ENCODE results near the gene CLCN3. TPM values are rescaled to one million over a fixed set of nuclear protein-coding genes. Genes with fewer than 3 reads are reported as not detected.
"Not testable (repeated sequence)": the region's sequence is repeated elsewhere in the genome, so short reads cannot be mapped to it uniquely, and the experiment has no call there.

Gene CLCN3
- 15.9 and 19.6 TPM in 2 replicates for total RNA-seq (2014; rRNA removed; shearing (Covaris generic))

GRCh38 chr4:169619958-169620879 lies at the start of gene CLCN3:
Gene CLCN3 (plus strand): TSS chr4:169620578. CDS start chr4:169635929, 15,351 bp downstream.
- DNase-seq = peak; percentile 94
- Histone ChIP-seq H3K27me3 (ENCODE audit: control insufficient read depth, insufficient read depth, low read length) (no peaks in the 10 kb centered on the region), H3K4me3 (ENCODE audit: insufficient read depth, low read depth, low read length) (peak within 1 kb of the TSS; percentile 76), H3K36me3 (replicated peaks; ENCODE audit: control insufficient read depth, insufficient read depth, low read length) (no peaks in the 10 kb centered on the region)

- not testable (repeated sequence) for H3K36me3 ChIP-seq (replicated peaks; ENCODE audit: control insufficient read depth, insufficient read depth, low read length); DNase-seq; H3K4me3 ChIP-seq (ENCODE audit: insufficient read depth, low read depth, low read length); H3K27me3 ChIP-seq (ENCODE audit: control insufficient read depth, insufficient read depth, low read length)
These were observed 49.4 kb upstream of the CLCN3 start for GRCh38 chr4:169571012-169571411.

GRCh38 chr4:169571435-169571834 lies 48.9 kb upstream of the CLCN3 start:
- Histone ChIP-seq H3K27me3 (ENCODE audit: control insufficient read depth, insufficient read depth, low read length) (no peaks in the 10 kb centered on the region), H3K36me3 (replicated peaks; ENCODE audit: control insufficient read depth, insufficient read depth, low read length) (peaks cover 3% of the 10 kb centered on the region; the same call in 1 of the 2 replicates), H3K4me3 (ENCODE audit: insufficient read depth, low read depth, low read length) (no peak overlapping the region)
- DNase-seq = no peak

- Histone ChIP-seq H3K4me3 (ENCODE audit: insufficient read depth, low read depth, low read length) (no peak overlapping the region), H3K36me3 (replicated peaks; ENCODE audit: control insufficient read depth, insufficient read depth, low read length) (peaks cover 3% of the 10 kb centered on the region; the same call in 1 of the 2 replicates), H3K27me3 (ENCODE audit: control insufficient read depth, insufficient read depth, low read length) (no peaks in the 10 kb centered on the region)
- no peak for DNase-seq
These were observed 46.5 kb upstream of the CLCN3 start for GRCh38 chr4:169573889-169574288.

GRCh38 chr4:169582203-169582602 lies 38.2 kb upstream of the CLCN3 start:
- Histone ChIP-seq H3K4me3 (ENCODE audit: insufficient read depth, low read depth, low read length) (no peak overlapping the region), H3K27me3 (ENCODE audit: control insufficient read depth, insufficient read depth, low read length) (no peaks in the 10 kb centered on the region), H3K36me3 (replicated peaks; ENCODE audit: control insufficient read depth, insufficient read depth, low read length) (no peaks in the 10 kb centered on the region; the same call in 1 of the 2 replicates)
- DNase-seq = no peak

- no peak for DNase-seq
- no peaks in the 10 kb centered on the region; the same call in 1 of the 2 replicates for H3K36me3 ChIP-seq (replicated peaks; ENCODE audit: control insufficient read depth, insufficient read depth, low read length)
- H3K4me3 ChIP-seq (ENCODE audit: insufficient read depth, low read depth, low read length) = no peak overlapping the region
- H3K27me3 ChIP-seq (ENCODE audit: control insufficient read depth, insufficient read depth, low read length) = no peaks in the 10 kb centered on the region
These were observed 37.7 kb upstream of the CLCN3 start for GRCh38 chr4:169582706-169583105.

- Histone ChIP-seq H3K27me3 (ENCODE audit: control insufficient read depth, insufficient read depth, low read length) (no peaks in the 10 kb centered on the region), H3K36me3 (replicated peaks; ENCODE audit: control insufficient read depth, insufficient read depth, low read length) (no peaks in the 10 kb centered on the region; the same call in 1 of the 2 replicates), H3K4me3 (ENCODE audit: insufficient read depth, low read depth, low read length) (no peak overlapping the region)
- no peak for DNase-seq
These were observed 36.8 kb upstream of the CLCN3 start for GRCh38 chr4:169583563-169583962.

GRCh38 chr4:169593050-169593560 lies 27.3 kb upstream of the CLCN3 start:
- no peak overlapping the region for H3K4me3 ChIP-seq (ENCODE audit: insufficient read depth, low read depth, low read length)
- no peaks in the 10 kb centered on the region for H3K36me3 ChIP-seq (replicated peaks; ENCODE audit: control insufficient read depth, insufficient read depth, low read length)
- DNase-seq = no peak
- H3K27me3 ChIP-seq (ENCODE audit: control insufficient read depth, insufficient read depth, low read length) = no peaks in the 10 kb centered on the region

- no peaks in the 10 kb centered on the region for H3K36me3 ChIP-seq (replicated peaks; ENCODE audit: control insufficient read depth, insufficient read depth, low read length)
- no peaks in the 10 kb centered on the region for H3K27me3 ChIP-seq (ENCODE audit: control insufficient read depth, insufficient read depth, low read length)
- no peak overlapping the region for H3K4me3 ChIP-seq (ENCODE audit: insufficient read depth, low read depth, low read length)
- DNase-seq = no peak
These were observed 25.7 kb upstream of the CLCN3 start for GRCh38 chr4:169594560-169595195.

- Histone ChIP-seq H3K27me3 (ENCODE audit: control insufficient read depth, insufficient read depth, low read length) (no peaks in the 10 kb centered on the region), H3K36me3 (replicated peaks; ENCODE audit: control insufficient read depth, insufficient read depth, low read length) (no peaks in the 10 kb centered on the region), H3K4me3 (ENCODE audit: insufficient read depth, low read depth, low read length) (no peak overlapping the region)
- no peak for DNase-seq
These were observed 19.2 kb upstream of the CLCN3 start for GRCh38 chr4:169601016-169601771.

GRCh38 chr4:169603312-169603711 lies 17.1 kb upstream of the CLCN3 start:
- no peaks in the 10 kb centered on the region for H3K36me3 ChIP-seq (replicated peaks; ENCODE audit: control insufficient read depth, insufficient read depth, low read length)
- no peaks in the 10 kb centered on the region for H3K27me3 ChIP-seq (ENCODE audit: control insufficient read depth, insufficient read depth, low read length)
- H3K4me3 ChIP-seq (ENCODE audit: insufficient read depth, low read depth, low read length) = no peak overlapping the region
- no peak for DNase-seq

GRCh38 chr4:169604131-169604900 lies 16.1 kb upstream of the CLCN3 start:
- no peak for DNase-seq
- H3K36me3 ChIP-seq (replicated peaks; ENCODE audit: control insufficient read depth, insufficient read depth, low read length) = no peaks in the 10 kb centered on the region
- H3K27me3 ChIP-seq (ENCODE audit: control insufficient read depth, insufficient read depth, low read length) = no peaks in the 10 kb centered on the region
- no peak overlapping the region for H3K4me3 ChIP-seq (ENCODE audit: insufficient read depth, low read depth, low read length)

- Histone ChIP-seq H3K27me3 (ENCODE audit: control insufficient read depth, insufficient read depth, low read length) (no peaks in the 10 kb centered on the region), H3K36me3 (replicated peaks; ENCODE audit: control insufficient read depth, insufficient read depth, low read length) (no peaks in the 10 kb centered on the region), H3K4me3 (ENCODE audit: insufficient read depth, low read depth, low read length) (no peak overlapping the region)
- DNase-seq = no peak
These were observed 15.5 kb upstream of the CLCN3 start for GRCh38 chr4:169604903-169605331.

GRCh38 chr4:169611157-169611556 lies 9.2 kb upstream of the CLCN3 start:
- Histone ChIP-seq H3K36me3 (replicated peaks; ENCODE audit: control insufficient read depth, insufficient read depth, low read length) (no peaks in the 10 kb centered on the region), H3K4me3 (ENCODE audit: insufficient read depth, low read depth, low read length) (no peak overlapping the region), H3K27me3 (ENCODE audit: control insufficient read depth, insufficient read depth, low read length) (no peaks in the 10 kb centered on the region)
- DNase-seq = no peak
